HepG2 (cell line): ENCODE results near the gene ADIRF. TPM values are rescaled to one million over a fixed set of nuclear protein-coding genes. Genes with fewer than 3 reads are reported as not detected.
A peak's percentile ranks its signal among the peaks of the same experiment; 100 is the strongest.
"Not testable (repeated sequence)": the region's sequence is repeated elsewhere in the genome, so short reads cannot be mapped to it uniquely, and the experiment has no call there.

Source experiments
- ATAC-seq: fragments of 200-7000 bp; cut with Tn5 transposase; 3 replicates; pipeline ENCODE4 v1.9.1; 2020; ENCODE audit warnings: mild to moderate bottlenecking, moderate library complexity
- BruUV-seq: library from RNA; stranded (reverse); fragments of 400-500 nt; replicated peaks from 2 replicates; lab custom pipeline; 2021; lab: Mats Ljungman, UMichigan
- CTCF ChIA-PET: fragments of 300-600 bp; formaldehyde crosslinking; extraction: SDS; loops from one replicate; lab custom pipeline; 2021; ENCODE audit warnings: low total read pairs, inconsistent platforms, low intra/inter-chr PET ratio; lab: Yijun Ruan, JAX
- POLR2A ChIA-PET: fragments of 350-600 bp; sonication (Branson Sonifier 250); formaldehyde crosslinking; loops from one replicate; lab custom pipeline; 2020; ENCODE audit warnings: antibody characterized with exemption, inconsistent platforms; lab: Yijun Ruan, JAX
- DNase-seq: peaks from one replicate; pipeline ENCODE4 v3.0.0-alpha.2; 2015; ENCODE audit warnings: low spot score
- FAIRE-seq: peaks from 3 replicates; lab custom pipeline; 2011; peaks lifted over from hg19 to GRCh38; lab: Jason Lieb, UNC
- H2AFZ ChIP-seq: one replicate; pipeline ENCODE4 v1.6.1; 2011; ENCODE audit warnings: low read length, inconsistent platforms
- H3K27ac ChIP-seq: fragments of 300-600 bp; 3 replicates; pipeline ENCODE4 v1.8.0; 2011; ENCODE audit warnings: mixed run types, mild to moderate bottlenecking, mixed read lengths, low read length, inconsistent platforms; ENCODE audit not compliant: insufficient read depth; ENCODE audit errors: extremely low read length
- H3K27me3 ChIP-seq, 2 experiments: fragments of 200-600 bp in 1 of 2; 2 replicates in 1 of 2; 3 replicates in 1 of 2; pipeline versions ENCODE4 v1.6.0 to v1.8.0; 2011; ENCODE audit warnings: low read length in 2 of 2, mild to moderate bottlenecking in 2 of 2, moderate library complexity in 2 of 2, inconsistent platforms in 1 of 2; ENCODE audit not compliant: insufficient read depth in 2 of 2, control insufficient read depth in 1 of 2
- H3K36me3 ChIP-seq, 2 experiments: fragments of 200-600 bp in 1 of 2; replicated peaks in 1 of 2; 2 replicates in 1 of 2; 3 replicates in 1 of 2; pipeline versions ENCODE4 v1.5.1 to v1.8.0; 2011; ENCODE audit warnings: low read length in 2 of 2, inconsistent platforms in 1 of 2; ENCODE audit not compliant: insufficient read depth in 2 of 2, control insufficient read depth in 1 of 2
- H3K4me1 ChIP-seq: 2 replicates; pipeline ENCODE4 v1.5.1; 2012; ENCODE audit warnings: low read length, inconsistent platforms; ENCODE audit not compliant: insufficient read depth
- H3K4me2 ChIP-seq: 2 replicates; pipeline ENCODE4 v1.6.0; 2011; ENCODE audit warnings: low read depth, low read length, inconsistent platforms
- H3K4me3 ChIP-seq, 3 experiments: fragments of 200-600 bp in 1 of 3; sonication (generic), shearing (Covaris generic) in 1 of 3; replicated peaks in 1 of 3; 2 replicates each; pipeline ENCODE4 v1.5.1; 2011 to 2016; ENCODE audit warnings: low read length in 3 of 3, inconsistent platforms in 2 of 3, low read depth in 2 of 3, mild to moderate bottlenecking in 2 of 3, control low read depth in 1 of 3, mixed read lengths in 1 of 3; ENCODE audit not compliant: insufficient read depth in 1 of 3
- H3K79me2 ChIP-seq: one replicate; pipeline ENCODE4 v1.6.1; 2011; ENCODE audit warnings: low read length, inconsistent platforms; ENCODE audit not compliant: insufficient read depth
- H3K9ac ChIP-seq: 2 replicates; pipeline ENCODE4 v1.6.0; 2011; ENCODE audit warnings: mild to moderate bottlenecking, low read depth, low read length, inconsistent platforms; ENCODE audit not compliant: insufficient read depth
- H3K9me3 ChIP-seq: 2 replicates; pipeline ENCODE4 v1.5.1; 2012; ENCODE audit warnings: mild to moderate bottlenecking, low read length
- H4K20me1 ChIP-seq: 2 replicates; pipeline ENCODE4 v1.6.0; 2011; ENCODE audit warnings: inconsistent platforms, mild to moderate bottlenecking, low read length, moderate library complexity; ENCODE audit not compliant: insufficient read depth
- PHB2 ChIP-seq: fragments of 450-650 bp; IDR thresholded peaks from 2 replicates; pipeline ENCODE4 v1.6.1; 2018; ENCODE audit not compliant: partially characterized antibody
- ZNF234 ChIP-seq: sonication (generic); formaldehyde crosslinking; conservative IDR thresholded peaks from 2 replicates; pipeline ENCODE4 v1.5.1; 2020; ENCODE audit warnings: mild to moderate bottlenecking, missing genetic modification reagents
- ZNF317 ChIP-seq: sonication (generic); formaldehyde crosslinking; IDR thresholded peaks from 2 replicates; pipeline ENCODE4 v1.5.0; 2020; ENCODE audit warnings: mild to moderate bottlenecking, missing genetic modification reagents
- ZNF605 ChIP-seq: sonication (generic); formaldehyde crosslinking; IDR thresholded peaks from 2 replicates; pipeline ENCODE4 v1.8.0; 2022; ENCODE audit warnings: mild to moderate bottlenecking, missing genetic modification reagents
- ZNF761 ChIP-seq: sonication (generic); formaldehyde crosslinking; conservative IDR thresholded peaks from 2 replicates; pipeline ENCODE4 v1.4.0; 2020; ENCODE audit warnings: mild to moderate bottlenecking, missing genetic modification reagents
- ZNF773 ChIP-seq: sonication (generic); formaldehyde crosslinking; IDR thresholded peaks from 2 replicates; pipeline ENCODE4 v1.4.0; 2020; ENCODE audit warnings: missing genetic modification reagents, borderline replicate concordance
- WGBS: methylation state at CpG from one replicate; pipeline ENCODE4 v1.1.6; 2017; ENCODE audit warnings: low lambda C conversion rate; 5-methylcytosine and 5-hydroxymethylcytosine counted together
- in situ Hi-C: cut with HindIII; loops from 2 replicates; pipeline ENCODE4 v1.10.0; 2017; ENCODE audit warnings: low pct_unique_long_range_greater_than_20kb; ENCODE audit not compliant: extremely low pct_ligation_motif_present
- intact Hi-C: fragments of 100-400 bp; cut with micrococcal nuclease; formaldehyde crosslinking; loops from one replicate; pipeline ENCODE4 v1.10.0; 2022; ENCODE audit not compliant: unreplicated experiment
- polyA plus RNA-seq, 8 experiments: library from polyadenylated mRNA; depleted of rRNA in 3 of 8; stranded (reverse) in 7 of 8; unstranded in 1 of 8; fragments of >200 nt; fragmentation: Illumina TruSeq in 4 of 8; extraction: Trizol in 4 of 8; gene quantifications; 2 replicates each; pipeline versions ENCODE4 v1.2.1 to v1.2.3, GENCODE V29; 2011 to 2016; ENCODE audit warnings: low read depth in 4 of 8, missing spikeins in 1 of 8, mixed read lengths in 1 of 8; ENCODE audit not compliant: insufficient read depth in 1 of 8
- total RNA-seq, 5 experiments: library from RNA; depleted of rRNA; stranded (reverse); fragments of >200 nt; fragmentation: Illumina TruSeq; extraction: Trizol; gene quantifications; 2 replicates each; pipeline ENCODE4 v1.2.3, GENCODE V29; 2016; ENCODE audit warnings: low read depth in 1 of 5

ADIRF gene
- total and polyA plus RNA-seq, 2 of the 13 experiments (the other 11 are each of a cell fraction or from before 2014, with no cell fraction given): 0.13 to 0.40 TPM

GRCh38 chr10:86950349-86950748 lies 17.9 kb upstream of the ADIRF start (continued):
- no peak for TF ChIP-seq ZNF234 (CRISPR knock-in tag)
- TF ChIP-seq, all 625 proteins: peak for 0

GRCh38 chr10:86951184-86951761 lies 17.0 kb upstream of the ADIRF start:
- H3K36me3 ChIP-seq: no peaks in the 10 kb centered on the region
- TF ChIP-seq ZNF317 (peak; percentile 63; the same call in 1 of the 2 replicates), ZNF761 (CRISPR knock-in tag) (no peak)
- intact Hi-C loops (no loop called here), in situ Hi-C loops (no loop called here)
- BruUV-seq: no TSS peak
- no peak overlapping the region for H3K27ac ChIP-seq
- FAIRE-seq (no peak), ATAC-seq (no peak), DNase-seq (no peak)
- no peak overlapping the region for H3K4me2 ChIP-seq
- H4K20me1 ChIP-seq: no peaks in the 10 kb centered on the region
- no peak overlapping the region for H3K4me3 ChIP-seq
- H3K9me3 ChIP-seq: no peaks in the 10 kb centered on the region
- H3K9ac ChIP-seq: no peak overlapping the region
- CTCF ChIA-PET: no interaction called here
- POLR2A ChIA-PET: no interaction called here
- H3K27me3 ChIP-seq: peaks cover 3 to 34% of the 10 kb centered on the region in 2 experiments; a peak in 4 of 5 replicates
- H3K79me2 ChIP-seq: no peaks in the 10 kb centered on the region
- no peak overlapping the region for H2AFZ ChIP-seq
- H3K4me1 ChIP-seq: peaks cover 15% of the 10 kb centered on the region

- DNase-seq (no peak), FAIRE-seq (no peak)
- no peaks in the 10 kb centered on the region for H3K36me3 ChIP-seq
- no peak overlapping the region for H2AFZ ChIP-seq
- no peak overlapping the region for H3K4me3 ChIP-seq
- no peak for TF ChIP-seq ZNF773
- no peak for TF ChIP-seq PHB2
- TF ChIP-seq ZNF605: no peak
- TF ChIP-seq, all 625 proteins: peak for 0
- ATAC-seq: no peak
- in situ Hi-C loops (no loop called here), intact Hi-C loops (no loop called here)
- WGBS: 51% methylated on average over 6 of the region's 7 CpGs
- ChIA-PET CTCF (no interaction called here), POLR2A (no interaction called here)
- Histone ChIP-seq H4K20me1 (no peaks in the 10 kb centered on the region), H3K4me1 (peaks cover 18% of the 10 kb centered on the region), H3K79me2 (no peaks in the 10 kb centered on the region), H3K4me2 (no peak overlapping the region), H3K27ac (no peak overlapping the region), H3K27me3 (peaks cover 3 to 35% of the 10 kb centered on the region in 2 experiments; a peak in 4 of 5 replicates), H3K9me3 (no peaks in the 10 kb centered on the region), H3K9ac (no peak overlapping the region)
- no TSS peak for BruUV-seq
Observed at GRCh38 chr10:86952106-86952505, 16.2 kb upstream of the ADIRF start.

- DNase-seq, H3K9me3 ChIP-seq, H3K79me2 ChIP-seq, H2AFZ ChIP-seq, H3K27ac ChIP-seq, BruUV-seq, in situ Hi-C loops, FAIRE-seq, H3K4me2 ChIP-seq, H3K4me3 ChIP-seq, intact Hi-C loops, H4K20me1 ChIP-seq, H3K36me3 ChIP-seq, CTCF ChIA-PET, ATAC-seq, H3K9ac ChIP-seq, POLR2A ChIA-PET: not testable (repeated sequence)
- 72% methylated on average over 10 of the region's 10 CpGs for WGBS
- peaks cover 24% of the 10 kb centered on the region for H3K4me1 ChIP-seq
- H3K27me3 ChIP-seq: peaks cover 5 to 39% of the 10 kb centered on the region in 2 experiments; a peak in 4 of 5 replicates
Observed at GRCh38 chr10:86952697-86953096, 15.6 kb upstream of the ADIRF start.
